Renal cortex interstitium (tissue), 11 donors: Measurements from ENCODE around the gene DUSP8. TPM values are rescaled to one million over a fixed set of nuclear protein-coding genes. Genes with fewer than 3 reads are reported as not detected.

ENCODE experiments used
- DNase-seq, 11 donors: peaks; one replicate each; pipeline ENCODE4 v3.0.0-alpha.2; 2013; ENCODE audit warnings: low read depth in 9 of 11, low spot score in 4 of 11; ENCODE audit errors: extremely low read depth in 1 of 11
- polyA plus RNA-seq, 3 donors: library from polyadenylated mRNA; unstranded; fragments of 120-200 nt; gene quantifications; one replicate each; pipeline ENCODE4 v1.2.1, GENCODE V29; 2013; ENCODE audit not compliant: insufficient read length in 3 of 3

The DUSP8 gene
- polyA plus RNA-seq, 3 donors: 2.5 to 6.6 (median 4.2) TPM

DNA sequence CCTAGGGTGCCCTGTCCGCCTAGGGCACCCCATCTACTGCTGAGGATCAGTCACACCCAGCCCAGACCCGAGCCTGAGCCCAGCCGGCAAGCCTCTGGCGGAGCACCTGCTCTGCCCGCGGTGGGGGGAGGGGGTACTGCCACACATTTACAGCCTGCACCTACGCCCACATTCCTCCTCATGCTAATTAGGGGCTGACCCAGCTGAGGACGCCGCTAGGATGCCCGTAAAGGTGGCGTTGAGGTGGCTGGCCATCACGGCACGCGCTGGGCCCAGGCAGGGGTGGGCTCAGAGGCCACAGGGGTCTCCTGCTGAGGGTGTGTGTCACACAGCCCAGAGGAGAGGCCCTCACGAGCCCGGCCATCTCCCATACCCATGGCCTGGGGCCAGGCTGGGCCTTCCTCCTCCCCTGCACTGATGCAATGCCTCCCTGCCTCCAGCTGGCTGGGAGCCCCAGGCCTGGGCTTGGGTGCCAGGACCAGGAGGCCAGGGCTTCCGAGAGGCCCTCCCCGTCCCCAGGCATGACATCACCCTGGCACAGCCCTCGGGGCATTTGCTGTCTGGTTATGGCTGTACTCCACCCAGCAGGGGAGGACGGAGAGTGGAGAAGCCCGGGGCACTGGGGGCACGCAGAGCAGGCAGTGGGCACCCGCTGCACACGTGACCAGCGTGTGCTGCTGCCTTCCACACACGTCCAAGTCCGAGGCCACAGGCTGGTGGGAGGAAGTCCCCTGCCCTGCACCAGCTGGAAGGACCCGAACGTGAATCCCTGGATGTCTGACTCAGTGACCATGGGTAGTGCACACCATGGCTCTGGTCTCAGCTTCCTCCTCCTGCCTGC lies 12.7 kb downstream of the DUSP8 start:
- no peak for DNase-seq

DNA sequence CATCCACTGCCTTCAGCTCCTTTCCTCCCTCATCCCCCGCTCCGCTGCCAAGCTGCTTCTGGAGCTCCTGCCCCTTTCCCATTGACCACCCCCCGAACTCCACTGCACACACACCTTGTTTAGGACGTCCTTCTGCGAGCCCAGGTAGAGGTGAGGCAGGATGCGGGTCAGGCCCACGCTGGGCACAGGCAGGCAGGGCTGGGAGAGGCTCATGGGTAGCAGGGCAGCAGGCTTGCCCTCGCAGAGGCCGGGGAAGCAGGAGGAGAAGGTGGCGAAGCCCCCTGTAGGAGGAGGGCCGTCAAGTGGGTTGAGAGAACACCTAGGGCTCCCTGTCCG lies 13.3 kb downstream of the DUSP8 start:
- no peak for DNase-seq

DNA sequence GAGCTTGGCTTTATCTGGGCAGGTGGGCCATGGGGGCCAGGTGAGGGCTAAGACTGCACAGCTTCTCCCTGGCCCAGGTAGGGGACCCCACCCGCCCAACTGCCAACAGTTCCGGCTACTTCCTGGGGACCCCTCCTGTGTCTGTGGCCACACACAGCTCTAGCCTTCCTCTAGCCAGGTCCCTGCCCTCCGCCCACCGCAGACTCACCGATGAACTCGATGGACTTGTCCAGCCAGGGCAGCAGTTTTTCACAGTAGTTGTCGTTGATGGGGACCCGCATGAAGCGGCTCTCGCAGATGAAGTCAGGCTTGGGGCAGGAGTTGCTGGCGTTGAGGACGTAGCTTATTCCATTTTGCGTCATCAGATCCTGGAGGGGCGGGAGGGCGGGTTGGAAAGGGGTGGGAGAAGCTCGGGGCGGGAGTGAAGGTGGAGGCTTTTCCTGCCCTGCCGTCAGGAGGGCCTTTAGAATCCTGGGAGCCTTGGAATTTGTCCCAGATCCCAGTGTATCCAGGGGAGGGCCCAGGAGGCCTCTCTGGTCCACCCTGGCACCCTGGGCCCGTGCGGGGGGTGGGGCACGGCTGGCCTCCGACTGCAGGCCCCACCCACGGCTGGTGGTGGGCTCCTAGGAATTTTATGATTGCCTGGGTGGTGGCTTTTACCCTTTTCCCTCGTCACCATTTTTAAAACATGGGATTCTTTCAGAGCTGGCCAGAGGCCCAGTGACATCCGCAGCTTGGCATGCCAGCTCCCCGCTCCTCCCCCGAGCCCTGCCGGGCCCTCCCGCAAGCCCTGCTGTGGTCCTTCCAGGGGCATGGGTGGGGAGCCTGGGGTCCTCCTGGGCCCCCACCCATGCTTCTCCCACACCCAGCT lies 13.9 kb downstream of the DUSP8 start:
- no peak for DNase-seq

DNA sequence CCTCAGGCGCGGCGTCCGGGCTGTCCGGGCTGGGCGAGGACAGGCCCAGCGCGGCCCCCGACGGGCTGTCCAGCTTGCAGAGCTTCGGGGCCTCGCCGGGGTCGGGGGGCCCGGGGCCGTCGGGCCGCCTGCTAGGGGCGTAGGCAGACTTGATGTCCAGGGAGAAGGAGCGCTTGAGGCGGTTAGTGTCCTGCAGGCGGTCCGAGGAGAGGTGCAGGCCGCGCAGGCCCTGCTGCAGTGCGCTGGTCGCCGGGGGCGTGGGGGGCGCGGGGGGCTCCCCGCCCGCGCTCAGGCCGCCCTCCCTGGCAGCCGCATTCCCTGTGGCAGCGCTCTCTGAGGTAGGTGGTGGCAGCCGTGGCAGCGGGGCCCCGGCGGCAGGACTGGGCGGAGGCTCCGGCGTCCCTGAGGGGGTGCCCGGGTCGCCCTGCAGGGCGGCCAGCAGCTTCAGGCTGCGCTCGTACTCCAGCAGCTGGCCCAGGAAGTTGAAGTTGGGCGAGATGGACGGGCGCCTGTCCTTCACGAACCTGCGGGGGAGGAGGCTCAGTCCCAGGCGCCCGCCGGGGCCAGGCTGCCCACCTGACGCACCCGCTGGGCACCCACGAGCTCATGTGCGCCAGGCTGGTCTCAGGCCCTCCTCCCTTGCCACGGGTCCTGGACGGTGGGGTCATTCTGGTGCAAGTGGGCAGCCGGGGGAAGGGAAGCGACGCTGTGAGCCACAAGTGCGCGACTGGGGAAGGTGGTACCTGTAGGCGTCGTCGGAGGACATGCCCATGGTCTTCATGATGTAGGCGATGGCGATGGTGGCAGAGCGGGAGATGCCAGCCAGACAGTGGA lies 14.8 kb downstream of the DUSP8 start:
- DNase-seq: no peak

GRCh38 chr11:1556278-1556902 lies 15.7 kb downstream of the DUSP8 start:
- no peak for DNase-seq

DNA sequence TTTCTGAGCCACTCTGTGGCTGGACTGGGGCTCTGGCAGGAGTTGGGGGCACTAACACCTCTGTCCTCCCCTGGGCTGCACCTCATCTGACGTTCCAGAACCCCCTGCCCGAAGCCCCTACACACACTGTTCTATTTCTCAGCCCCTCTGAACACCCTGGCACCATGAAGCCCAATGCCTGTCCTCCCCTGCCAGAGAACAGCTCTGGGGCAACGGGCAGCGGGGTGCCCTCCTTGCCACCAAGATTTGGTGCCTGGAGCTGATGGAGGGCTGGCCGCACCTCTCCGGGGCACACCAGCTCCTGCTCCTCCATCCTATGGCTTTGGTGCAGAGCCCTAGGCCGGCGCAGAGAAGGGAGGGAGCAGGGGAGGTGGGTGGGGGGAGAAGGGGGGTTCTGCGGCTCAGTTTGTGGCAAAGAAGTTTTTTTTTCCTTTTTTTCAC lies 16.3 kb downstream of the DUSP8 start:
- DNase-seq: no peak

- DNase-seq: no peak
These were observed 16.9 kb downstream of the DUSP8 start for GRCh38 chr11:1554981-1555712.

- no peak for DNase-seq
These were observed 18.1 kb downstream of the DUSP8 start for GRCh38 chr11:1553808-1554594.

- DNase-seq: no peak
These were observed 22.4 kb downstream of the DUSP8 start for GRCh38 chr11:1549338-1550330.

DNA sequence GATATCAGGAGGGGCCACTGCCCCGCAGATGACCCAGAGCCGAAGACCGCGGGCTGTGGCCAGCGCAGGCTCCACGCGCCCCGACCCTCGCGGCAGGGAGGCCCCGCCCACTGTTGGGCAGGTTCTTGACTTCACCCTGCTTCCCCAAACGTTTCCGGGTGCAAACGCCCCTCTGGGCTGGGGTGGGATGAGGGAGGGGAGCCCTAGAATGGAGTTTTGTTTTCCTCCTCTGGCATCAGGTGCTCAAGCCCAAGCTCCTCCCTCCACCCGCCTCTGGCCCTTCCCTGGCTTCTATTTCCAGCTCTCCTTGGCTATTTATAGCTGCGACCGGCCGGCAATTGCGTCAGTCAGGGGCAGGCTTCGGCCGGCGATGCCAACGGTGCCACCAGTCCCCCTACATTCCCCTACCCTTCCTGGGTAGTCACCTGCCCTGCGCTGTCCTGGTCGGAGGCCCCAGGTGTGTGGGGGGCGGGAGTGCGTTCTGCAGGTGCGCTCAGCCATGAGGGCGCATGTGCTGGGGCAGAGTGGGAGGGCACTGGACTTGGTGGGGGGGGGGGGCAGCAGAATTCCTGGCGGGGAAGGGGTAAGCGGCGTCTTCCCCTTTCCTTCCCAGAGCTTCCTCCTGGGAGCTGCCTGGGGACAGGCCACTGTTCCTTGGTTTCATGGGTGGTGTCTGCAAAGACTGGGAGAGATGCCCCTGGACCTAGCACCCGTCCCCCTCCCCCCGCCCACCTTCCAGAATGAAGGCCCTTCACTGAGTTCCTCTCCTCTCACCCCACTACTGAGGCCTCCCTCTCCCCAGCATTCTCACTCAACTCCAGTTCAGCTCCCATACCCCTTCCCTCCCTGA lies 23.6 kb downstream of the DUSP8 start:
- DNase-seq: peak in 3 of 11 donors; percentile 70 to 71 (median 71)

GRCh38 chr11:1547467-1548098 lies 24.5 kb downstream of the DUSP8 start:
- no peak for DNase-seq

DNA sequence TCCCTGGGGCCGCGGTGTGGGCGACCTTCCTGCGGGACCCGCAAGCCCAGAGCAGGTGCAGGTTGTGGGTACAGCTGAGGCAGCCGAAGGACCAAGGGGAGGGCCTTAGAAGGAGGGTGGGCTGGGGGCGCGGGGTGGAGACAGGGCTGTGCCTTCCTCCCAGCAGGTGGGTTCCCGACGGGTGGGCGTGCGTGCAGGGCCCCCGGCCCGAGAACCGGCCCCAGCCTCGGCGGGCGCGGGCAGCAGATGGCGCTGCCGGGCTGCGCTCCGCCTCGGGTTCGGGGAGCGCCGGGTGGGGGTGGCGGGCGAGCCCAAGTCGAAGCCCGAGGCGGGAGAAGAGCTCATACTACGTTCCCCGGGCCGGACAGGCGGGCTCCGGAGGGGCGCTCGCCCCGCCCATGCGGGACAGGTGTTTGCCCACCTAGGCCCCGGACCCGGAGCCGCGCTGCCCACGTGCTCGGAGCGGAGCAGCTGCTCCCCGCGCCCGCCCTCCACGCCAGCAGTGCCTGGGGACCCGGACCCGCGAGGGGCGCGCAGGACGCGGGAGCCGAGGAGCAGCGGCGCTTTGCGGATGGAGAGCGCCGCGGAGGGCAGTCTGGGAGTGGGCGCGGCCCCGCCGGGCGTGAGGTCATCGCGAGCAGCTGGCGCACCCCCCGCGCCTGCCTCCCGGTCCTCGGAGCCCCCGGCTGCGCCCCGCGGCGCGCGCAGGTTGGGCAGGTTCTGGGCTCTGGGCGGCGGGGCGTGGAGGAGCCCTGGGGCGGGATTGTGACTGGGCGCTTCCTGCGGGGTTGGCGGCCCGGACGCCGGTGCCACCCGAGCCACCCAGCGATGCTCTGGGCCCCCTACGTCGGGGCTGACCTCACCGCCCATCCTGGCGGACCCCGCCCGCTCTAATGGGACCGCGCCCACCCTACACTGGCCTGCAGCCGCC lies 25.3 kb downstream of the DUSP8 start:
- no peak for DNase-seq

GRCh38 chr11:1546077-1546535 lies 26.0 kb downstream of the DUSP8 start:
- no peak for DNase-seq

- DNase-seq: no peak
These were observed 26.6 kb downstream of the DUSP8 start for GRCh38 chr11:1545432-1545831.
